NCI-H2171 treated with DMSO at 0.1 percent for 48 hours (cell line): ENCODE measurements around the gene GMEB2.
"Not testable (repeated sequence)": the region's sequence is repeated elsewhere in the genome, so short reads cannot be mapped to it uniquely, and the experiment has no call there.

Source experiments
- DNase-seq: peaks from one replicate; lab custom pipeline; 2025; lab: John Stamatoyannopoulos, UW

The GMEB2 gene

DNA sequence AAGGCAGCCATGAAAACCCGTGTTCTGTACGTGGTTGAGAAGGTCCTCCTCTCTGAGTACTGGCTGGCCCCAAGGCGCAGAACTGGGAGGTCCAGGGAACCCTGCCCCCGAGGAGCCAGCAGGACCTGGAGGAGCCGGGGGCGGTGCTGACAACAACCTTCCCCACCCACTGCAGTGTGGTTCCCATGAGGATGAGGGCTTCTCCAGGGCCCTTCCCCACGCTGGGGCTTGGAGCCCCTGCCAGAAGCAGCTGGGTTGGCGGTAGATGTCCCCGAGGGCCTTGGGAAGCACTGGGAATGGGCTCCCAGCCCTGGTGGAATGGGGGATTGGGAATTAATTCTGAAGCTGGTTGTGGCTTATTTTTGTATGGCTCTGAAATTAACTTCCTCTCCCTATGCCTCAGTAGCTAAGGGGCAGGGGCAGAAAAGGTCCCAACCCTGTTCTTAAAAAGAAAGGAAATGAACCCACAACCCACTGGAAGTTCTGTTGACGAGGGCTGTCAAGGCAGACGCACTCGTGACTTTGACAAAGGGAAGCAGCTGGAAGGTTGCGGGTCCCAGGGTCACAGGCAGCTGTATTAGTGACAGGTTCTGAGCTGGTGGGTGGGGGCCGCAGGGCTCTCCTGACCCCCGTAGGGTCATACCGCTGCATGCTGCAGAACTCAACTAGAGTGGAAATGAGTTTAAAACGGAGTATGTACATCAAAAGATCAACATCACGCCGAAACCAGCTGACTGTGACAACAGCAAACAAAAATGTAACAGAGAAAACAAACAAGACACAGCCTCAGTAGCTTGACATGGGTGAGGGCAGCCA lies 38.9 kb downstream of the GMEB2 start:
- DNase-seq = no peak

DNA sequence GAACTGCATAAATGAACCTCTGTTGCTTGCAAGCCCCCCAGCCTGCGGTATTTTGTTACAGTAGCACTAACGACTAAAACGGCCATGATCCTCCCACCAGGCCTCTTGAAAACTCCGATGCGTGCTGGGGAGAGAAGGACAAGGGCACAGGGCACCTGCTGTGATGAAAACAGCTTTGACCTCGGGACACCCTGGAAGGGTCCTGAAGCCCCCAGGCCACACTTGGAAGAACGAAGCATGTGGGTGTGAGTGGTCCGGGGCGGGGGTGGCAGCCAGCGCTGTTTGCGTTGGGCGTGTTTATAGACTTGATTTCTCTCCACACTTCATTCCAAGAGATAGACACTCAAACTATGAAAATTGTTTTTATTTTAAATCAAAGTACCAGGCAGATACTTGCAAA lies 39.6 kb downstream of the GMEB2 start:
- no peak for DNase-seq

DNA sequence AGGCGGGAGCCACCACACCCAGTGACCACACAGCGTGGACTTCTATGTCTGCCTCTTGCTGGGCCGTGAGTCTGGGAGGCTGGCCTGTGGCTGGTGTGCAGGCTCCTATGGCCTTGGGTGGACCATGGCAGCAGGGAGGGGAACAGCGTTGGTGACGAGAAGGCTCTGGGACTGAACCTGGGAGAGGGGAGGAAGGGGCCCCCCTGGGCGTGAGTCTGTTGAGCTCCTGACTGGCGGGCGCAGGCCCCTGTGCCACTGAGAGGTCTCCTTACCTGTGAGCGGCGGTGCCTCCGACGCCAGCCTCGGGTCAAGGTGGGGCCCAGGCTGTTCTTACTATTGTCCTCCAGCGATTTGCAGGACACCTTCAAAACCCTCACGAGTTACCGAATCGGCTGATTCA lies 40.1 kb downstream of the GMEB2 start:
- no peak for DNase-seq

DNA sequence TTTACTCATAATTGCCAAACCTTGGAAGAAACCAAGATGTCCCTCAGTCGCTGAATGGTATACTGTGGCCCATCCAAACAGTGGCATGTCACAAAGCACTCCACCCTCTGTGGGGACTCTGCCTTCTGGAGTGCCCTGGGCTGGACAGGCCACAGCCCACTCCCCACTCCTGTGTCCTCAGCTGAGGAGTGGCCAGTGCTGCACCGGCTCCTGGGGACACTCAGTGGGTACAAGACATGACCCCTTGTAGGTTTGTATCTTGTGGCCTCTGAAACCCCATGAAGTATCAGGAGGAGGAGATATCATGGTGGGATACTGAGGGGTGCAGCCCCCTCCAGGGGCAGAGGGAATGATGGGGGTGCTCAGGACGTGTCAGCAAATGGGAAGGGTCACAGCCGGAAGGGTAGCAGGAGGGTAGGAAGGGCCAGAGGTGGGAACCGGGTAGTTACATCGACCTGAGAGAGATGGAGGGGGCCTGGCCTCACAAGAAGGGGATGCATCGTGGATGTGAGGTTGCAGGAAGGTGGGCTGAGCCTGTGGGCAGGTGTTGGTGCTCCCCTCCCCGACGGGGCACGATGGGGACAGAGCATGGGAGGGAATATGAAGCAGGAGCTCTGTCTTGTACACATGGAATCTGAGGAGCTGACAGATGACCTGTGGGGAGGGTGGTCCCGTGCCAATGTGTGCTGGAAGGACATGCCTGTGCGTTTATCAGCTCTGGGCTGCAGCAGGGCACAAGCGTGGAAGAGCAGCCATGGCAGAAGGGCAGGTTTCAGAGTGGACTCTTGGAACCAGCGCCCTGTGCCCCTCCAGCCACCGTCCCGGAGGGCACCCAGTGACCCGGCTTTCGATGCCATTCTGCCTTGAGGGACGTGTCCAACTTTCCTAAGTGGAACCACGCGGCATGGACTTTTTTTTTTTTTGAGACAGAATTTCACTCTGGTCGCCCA lies 41.0 kb downstream of the GMEB2 start:
- no peak for DNase-seq

DNA sequence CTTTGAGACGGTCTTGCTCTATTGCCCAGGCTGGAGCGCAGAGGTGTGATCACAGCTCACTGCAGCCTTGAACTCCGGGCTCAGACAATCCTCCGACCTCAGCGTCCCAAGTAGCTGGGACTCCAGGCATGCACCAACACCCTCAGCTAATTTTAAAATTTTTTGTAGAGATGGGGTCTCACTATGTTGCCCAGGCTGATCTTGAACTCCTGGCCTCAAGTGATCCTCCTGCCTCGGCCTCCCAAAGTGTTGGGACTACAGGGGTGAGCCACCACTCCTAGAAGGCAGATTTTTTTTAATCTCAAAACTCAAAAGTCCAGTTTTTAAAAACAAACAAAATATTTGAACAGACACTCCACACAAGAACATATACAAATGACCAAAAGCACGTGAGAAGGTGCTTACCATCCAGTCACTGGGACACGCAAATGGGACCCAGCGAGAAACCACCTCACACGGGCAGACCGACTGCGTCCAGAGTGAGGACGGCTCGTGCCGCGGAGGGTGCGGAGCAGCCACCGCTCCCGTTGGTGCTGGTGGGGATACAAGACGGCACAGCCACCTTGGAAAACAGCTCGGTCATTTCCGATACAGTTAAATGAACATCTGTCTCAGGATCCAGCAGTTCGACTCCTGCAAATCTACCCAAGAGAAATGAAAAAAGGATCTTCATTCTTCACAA lies 44.4 kb downstream of the GMEB2 start:
- no peak for DNase-seq

DNA sequence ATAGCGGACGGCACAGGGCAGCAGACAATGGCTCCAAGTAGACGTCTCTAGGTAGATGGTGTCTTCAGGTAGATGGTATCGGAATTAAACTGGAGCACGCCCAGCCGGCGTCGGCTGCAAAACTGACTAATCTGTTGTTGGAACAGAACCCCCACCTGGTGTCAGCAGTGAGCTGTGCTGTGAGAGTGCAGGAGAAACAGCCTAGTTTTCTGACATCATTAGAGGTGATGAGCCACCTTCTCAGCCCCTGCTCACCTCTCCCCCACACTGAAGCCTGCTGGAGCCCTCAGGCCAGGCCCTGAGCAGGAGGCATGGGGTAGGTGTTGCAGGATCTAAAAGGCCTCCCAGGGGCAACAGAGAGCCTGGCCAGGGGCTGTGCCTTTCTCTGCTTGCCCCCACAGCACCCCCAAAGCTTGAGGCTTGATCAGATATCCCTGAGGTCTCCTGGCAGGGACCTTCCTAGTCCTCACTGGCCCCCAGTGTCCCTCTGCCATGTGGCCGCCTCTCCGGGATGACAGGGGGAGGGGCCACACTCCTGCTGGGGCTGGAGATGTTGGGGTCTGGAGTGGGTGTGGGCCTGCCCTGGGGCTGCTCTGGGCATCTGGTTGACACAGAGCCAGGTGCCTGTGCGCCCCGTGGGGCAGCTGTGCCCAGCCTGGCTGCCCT lies 46.0 kb downstream of the GMEB2 start:
- peak; percentile 49 for DNase-seq

DNA sequence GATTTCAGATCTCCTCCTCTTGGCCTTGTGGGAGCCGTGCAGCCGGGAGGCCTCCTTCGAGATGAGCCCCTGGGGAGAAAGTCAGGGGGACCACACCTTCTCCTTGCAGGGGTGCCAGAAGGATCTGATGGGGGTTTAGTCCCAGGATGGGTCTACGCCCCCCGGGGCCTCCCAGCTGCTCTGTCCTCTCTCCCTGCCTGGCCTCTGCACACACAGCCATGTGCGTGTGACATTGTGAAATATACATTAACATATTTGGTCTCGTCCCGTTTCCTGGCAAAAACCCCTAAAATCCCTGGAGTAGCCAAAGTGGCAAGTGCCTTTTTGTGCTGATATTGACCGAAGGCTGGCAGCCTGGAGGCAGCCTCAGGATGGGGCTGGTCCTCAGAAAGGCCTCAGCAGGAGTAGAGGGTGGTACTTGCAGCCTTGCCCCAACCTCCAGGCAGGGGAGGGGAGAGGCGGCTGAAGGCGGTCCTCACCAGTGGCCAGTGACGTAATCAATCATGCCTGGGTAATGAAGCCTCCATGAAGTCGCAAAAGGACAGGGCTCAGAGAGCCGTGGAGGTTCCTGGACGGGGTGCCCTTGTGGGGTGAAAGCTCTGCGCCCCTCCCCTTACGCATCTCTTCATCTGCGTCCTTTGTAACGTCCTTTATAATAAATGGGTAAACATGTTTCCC lies 47.7 kb downstream of the GMEB2 start:
- no peak for DNase-seq

DNA sequence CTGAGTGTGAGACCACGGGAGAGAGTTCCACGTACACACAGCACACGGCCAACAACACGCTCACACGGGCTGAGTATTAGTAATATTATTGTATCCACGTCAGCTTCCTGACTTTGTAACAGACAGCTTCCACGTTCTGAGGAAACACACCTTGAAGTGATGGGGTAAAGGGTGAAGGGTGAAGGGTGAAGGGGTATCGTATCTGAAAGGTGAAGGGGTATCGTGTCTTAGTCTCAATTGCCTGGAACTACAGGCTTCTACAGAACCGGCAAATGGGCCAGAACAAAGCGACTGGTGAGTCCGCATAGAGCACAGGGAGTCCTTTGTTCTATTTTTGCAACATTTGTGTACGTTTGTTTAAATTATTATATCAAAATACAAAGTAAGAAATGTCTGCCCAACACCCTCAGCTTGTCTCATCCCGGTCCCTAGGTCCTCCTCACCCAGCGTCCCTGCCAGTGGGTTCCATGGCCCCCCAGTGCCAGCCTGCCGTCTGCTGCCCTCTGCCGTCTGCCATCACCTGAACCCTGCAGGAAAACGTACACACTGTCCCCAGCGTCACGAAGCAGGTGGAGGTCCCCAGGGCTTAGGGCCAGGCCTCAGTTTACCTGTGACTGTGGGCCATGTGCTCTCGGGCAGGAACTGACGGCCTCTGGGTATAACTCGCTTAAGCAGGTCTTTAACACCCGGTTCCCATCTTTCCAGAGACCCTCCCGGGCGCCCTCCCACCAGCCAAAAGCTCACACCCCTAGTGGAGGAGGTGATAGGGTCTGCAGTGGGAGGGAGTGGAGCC lies 48.5 kb downstream of the GMEB2 start:
- DNase-seq = no peak

DNA sequence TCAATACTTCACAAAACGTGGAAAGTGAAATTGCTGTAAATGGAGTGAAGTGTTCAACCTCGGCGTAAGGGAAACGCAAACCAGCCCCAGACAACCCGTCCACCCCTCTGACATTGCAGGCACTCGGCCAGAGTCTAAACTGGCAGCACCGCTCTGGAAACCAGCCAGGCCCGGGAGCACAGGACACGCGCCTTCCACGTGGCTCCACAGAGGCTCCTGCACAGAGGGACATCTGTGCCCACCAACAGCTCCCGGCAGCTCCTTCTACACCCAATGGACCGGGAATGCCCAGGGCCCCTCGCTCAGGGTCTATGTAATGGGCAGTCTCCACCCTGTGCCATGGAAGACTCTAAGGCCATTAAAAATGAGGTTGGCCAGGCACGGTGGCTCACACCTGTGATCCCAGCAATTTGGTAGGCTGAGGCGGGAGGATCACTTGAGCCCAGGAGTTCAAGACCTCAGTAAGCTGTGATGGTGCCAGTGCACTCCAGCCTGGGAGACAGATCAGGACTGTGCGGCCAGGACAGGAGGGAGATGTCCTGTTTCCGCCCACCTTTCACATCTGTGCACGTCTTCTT lies 49.5 kb downstream of the GMEB2 start:
- no peak for DNase-seq

DNA sequence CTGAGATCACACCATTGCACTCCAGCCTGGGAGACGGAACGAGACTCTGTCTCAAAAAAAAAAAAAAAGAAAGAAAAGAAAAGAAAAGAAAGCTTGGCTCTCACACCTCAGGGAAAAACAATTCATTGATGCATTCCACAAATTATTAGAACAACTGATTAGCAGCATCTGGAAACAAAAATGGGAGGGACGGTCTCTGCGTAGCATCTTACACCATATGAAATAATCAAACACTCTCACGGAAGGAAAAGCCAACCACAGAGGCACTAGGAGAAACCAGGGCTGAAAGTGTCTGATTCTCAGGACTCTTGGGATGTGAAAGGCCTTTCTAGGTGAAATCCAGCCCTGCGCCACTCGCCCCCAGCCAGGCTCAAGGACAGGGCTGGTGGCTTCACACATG lies 50.6 kb downstream of the GMEB2 start:
- DNase-seq = no peak

DNA sequence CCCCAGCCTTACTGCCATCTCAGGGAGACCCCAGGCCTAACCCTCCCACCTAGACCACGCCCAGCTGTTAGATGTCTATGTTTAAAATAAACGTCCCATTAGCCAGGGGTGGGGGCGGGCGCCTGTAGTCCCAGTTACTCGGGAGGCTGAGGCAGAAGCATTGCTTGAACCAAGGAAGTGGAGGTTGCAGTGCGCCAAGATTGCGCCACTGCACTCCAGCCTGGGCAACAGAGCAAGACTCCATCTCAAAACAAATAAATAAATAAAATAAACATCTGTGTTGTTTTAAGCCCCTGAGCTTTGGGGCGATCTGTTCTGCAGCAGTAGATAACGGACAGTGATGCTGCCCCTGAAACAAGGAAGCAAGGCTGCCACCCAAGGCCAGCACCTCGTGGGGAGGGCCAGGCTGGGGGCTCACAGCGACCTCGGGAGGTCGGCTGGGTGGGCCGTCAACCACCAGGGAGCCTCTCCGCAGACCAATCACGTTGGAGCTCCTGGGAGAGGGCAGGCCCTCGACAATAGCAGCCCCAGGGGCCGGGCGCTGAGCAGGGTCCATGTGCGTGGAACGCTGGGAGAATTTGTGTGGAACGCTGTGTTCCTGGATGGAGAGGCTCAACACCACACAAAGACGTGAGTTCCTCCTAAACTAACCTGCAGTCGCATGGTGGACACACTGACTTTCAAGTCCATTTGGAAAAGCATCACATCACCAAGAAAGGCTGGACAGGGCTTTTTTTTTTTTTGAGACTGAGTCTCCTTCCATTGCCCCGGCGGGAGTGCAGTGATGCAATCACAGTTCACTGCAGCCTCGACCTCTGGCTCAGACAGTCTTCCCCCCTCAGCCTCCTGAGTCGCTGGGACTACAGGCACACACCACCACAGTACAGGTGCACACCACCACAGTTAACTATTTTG lies 51.8 kb downstream of the GMEB2 start:
- DNase-seq = no peak

DNA sequence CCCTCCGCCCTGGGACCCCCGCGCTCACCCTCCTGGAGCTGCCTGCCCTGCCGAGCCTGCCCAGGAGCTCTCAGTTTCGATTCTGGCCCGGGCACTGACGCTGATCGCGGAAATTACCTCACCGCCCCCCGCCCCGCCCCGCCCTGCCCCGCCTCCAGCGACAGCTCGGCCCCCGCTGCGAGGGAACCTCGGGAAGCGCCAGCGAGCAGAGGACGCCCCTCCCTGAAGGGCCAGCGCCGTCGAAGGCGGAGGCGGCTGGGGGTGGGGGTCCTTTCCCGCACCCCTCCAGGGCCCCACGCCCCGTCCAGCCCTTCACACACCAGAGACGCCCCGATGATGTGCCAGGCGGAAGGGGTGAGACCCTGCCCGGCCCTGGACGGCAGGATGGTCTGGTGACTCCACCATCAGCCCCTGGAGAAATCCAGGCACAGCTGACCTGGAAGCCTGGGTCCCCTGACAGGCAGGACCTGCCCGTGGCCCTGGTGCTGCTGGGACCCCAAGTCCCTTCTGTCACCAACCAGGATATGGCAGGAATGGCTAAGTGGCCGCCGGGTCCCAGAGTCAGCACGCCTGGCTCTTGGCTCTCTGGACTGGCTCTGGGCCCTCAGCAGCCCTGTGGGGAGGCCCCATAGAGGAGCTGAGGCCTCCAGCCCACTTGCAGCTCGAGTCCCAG lies 52.6 kb downstream of the GMEB2 start, which contains the start of gene HELZ2:
Gene HELZ2, minus strand, starts transcription at position 84 of the 673 bp plus-strand sequence. CDS start 1,854 bp downstream, outside the sequence.
- peak; percentile 42 for DNase-seq

DNA sequence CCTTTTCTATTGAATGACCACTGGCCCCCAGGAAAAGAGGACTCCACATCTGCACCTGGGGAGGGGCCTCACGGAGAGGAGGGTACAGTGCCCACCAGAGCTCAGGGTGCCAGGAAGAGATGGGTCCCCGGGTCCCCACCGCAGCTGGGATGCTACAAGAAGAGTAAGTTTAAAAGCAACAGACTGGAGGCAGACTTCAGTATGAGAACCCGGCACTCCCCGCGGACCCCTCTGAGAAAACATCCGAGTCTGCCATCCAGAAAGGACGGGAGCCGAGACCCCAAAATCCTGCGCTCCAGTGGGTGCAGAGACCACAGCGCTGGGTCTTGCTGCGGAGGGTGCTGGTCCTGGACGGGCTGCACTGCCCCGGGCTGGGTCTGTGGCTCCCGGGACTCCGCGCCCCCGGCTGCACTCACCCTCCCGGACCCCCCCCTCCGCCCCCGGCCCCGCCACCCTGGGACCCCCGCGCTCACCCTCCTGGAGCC lies 53.2 kb downstream of the GMEB2 start:
- DNase-seq = no peak

DNA sequence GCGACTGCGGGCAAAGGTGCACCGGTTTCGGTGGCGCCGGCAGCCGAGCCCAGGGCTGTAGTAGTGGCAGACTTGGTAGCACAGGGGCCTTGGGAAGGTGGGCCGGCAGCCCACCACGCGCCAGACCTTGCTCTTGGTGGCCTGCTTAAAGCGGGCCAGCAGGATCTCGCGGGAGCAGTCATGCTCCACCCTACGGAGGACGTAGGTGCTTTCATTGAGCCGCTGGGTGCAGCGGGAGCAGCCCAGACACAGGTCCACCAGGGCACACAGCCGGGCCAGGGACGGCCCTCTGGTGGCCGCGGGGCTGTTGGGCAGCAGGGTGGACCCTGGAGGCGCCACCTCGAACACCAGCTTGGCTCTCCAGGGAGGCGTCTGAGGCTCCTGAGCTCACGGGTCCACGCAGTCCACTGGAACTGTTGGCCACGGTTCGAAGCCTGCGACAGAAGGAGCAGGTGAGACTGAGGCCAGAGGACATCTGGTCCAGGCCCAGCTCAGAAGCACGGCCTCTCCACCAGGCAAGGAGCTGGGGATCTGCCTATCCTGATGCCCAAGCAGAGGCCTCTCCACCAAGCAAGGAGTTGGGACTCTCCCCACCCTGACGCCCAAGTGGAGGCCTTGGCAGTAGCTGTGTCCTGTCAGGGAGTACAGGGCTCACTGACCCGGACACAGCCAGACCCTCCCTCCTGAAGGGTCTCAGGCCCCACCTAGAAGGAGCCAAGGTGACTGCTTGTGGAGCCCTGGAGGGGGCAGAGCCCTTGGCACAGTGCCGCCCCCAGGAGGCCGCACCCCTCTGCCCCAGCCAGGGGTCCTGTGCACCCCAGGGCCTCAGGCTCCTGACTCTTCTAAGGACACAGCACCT lies 53.9 kb downstream of the GMEB2 start:
- DNase-seq = no peak

DNA sequence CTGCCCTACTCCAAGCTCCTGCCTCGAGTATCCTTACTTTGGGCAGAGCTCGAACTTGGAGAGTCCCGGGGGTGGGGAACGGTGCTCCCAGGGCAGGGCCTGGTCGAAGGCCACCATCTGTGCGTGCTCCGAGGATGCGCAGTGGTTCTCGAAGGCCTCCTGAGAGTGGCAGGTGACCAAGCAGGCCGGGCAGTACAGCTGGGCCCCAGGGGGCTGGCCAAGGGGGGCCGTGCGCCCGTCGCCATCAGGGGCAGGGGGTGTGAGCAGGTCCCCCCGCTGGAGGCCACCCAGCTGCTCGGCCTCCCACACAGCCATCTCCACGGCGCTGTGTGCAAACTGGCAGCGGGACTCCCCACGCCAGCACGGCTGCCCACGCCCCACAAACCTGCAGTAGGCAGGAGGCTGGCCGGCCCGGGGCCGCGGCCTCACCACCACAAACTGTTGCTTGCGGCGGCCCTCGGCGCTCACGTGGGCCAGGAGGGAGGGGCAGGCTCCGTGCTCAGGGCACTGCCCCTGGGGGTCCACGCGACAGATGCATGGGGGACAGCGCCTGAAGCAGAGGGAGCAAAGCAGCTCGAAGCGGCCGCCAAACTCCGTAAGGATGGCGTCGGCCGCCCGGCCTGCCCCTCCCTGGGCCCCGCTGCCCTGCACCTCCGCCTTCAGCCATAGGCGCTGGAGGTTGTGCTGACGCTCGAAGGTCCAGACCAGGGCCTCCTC lies 54.7 kb downstream of the GMEB2 start:
- no peak for DNase-seq

DNA sequence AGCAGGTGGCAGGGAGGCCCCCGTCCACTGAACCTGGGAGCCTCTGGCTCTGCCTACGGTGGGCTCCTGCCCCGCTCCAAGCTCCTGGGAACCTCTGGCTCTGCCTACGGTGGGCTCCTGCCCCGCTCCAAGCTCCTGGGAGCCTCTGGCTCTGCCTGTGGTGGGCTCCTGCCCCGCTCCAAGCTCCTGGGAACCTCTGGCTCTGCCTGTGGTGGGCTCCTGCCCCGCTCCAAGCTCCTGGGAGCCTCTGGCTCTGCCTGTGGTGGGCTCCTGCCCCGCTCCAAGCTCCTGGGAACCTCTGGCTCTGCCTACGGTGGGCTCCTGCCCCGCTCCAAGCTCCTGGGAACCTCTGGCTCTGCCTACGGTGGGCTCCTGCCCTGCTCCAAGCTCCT lies 55.8 kb downstream of the GMEB2 start:
- not testable (repeated sequence) for DNase-seq
